ENCODE data around the gene CST9. TPM values are rescaled to one million over a fixed set of nuclear protein-coding genes. Genes with fewer than 3 reads are reported as not detected.

Gene CST9
- total RNA-seq, 2 donors from 2014 or later: not detected

- whole genome bisulfite sequencing: 91% methylated on average over 5 of the region's 5 CpGs
- intact Hi-C loops (cut with DNase I): no loop called here
- TF ChIP-seq POLR2AphosphoS5 (IDR thresholded peaks at IDR 0.05): no peak
- no peak for TF ChIP-seq POLR2A (IDR thresholded peaks at IDR 0.05)
- no peak for TF ChIP-seq CTCF (IDR thresholded peaks at IDR 0.05)
- H3K9me3 ChIP-seq: no peaks in the 10 kb centered on the region
- no peak for DNase-seq (ENCODE audit: low spot score)
- no peak overlapping the region for H3K4me3 ChIP-seq
- no peaks in the 10 kb centered on the region for H3K4me1 ChIP-seq (replicated peaks)
- no peaks in the 10 kb centered on the region for H3K36me3 ChIP-seq
- no peaks in the 10 kb centered on the region for H3K27me3 ChIP-seq (replicated peaks; ENCODE audit: insufficient read depth)
- H3K27ac ChIP-seq: no peak overlapping the region
Measured at GRCh38 chr20:23614163-23614562, 8.4 kb upstream of the CST9 start.

- no peak overlapping the region for H3K27ac ChIP-seq
Measured at GRCh38 chr20:23613676-23614075, 8.0 kb upstream of the CST9 start.

GRCh38 chr20:23612396-23612795, 6.7 kb upstream of the CST9 start:
- Histone ChIP-seq H3K4me1 (replicated peaks) (no peaks in the 10 kb centered on the region), H3K9me3 (no peaks in the 10 kb centered on the region), H3K36me3 (no peaks in the 10 kb centered on the region), H3K27me3 (replicated peaks; ENCODE audit: insufficient read depth) (no peaks in the 10 kb centered on the region), H3K27ac (no peak overlapping the region), H3K4me3 (no peak overlapping the region)
- TF ChIP-seq POLR2AphosphoS5 (IDR thresholded peaks at IDR 0.05): no peak
- no peak for TF ChIP-seq POLR2A (IDR thresholded peaks at IDR 0.05)
- no peak for TF ChIP-seq CTCF (IDR thresholded peaks at IDR 0.05)
- DNase-seq (ENCODE audit: low spot score): no peak
- intact Hi-C loops (cut with DNase I): no loop called here
- WGBS: 53% methylated on average over 2 of the region's 2 CpGs

More at GRCh38 chr20:23613676-23614075, 8.0 kb upstream of the CST9 start:
- H3K27me3 ChIP-seq (replicated peaks; ENCODE audit: insufficient read depth): no peaks in the 10 kb centered on the region
- no peak for DNase-seq (ENCODE audit: low spot score)
- no peaks in the 10 kb centered on the region for H3K36me3 ChIP-seq
- H3K9me3 ChIP-seq: no peaks in the 10 kb centered on the region
- intact Hi-C loops (cut with DNase I): no loop called here
- no peaks in the 10 kb centered on the region for H3K4me1 ChIP-seq (replicated peaks)
- TF ChIP-seq CTCF (IDR thresholded peaks at IDR 0.05) (no peak), POLR2AphosphoS5 (IDR thresholded peaks at IDR 0.05) (no peak)
- H3K4me3 ChIP-seq: no peak overlapping the region

GRCh38 chr20:23609486-23610109, 3.9 kb upstream of the CST9 start:
- intact Hi-C loops (cut with DNase I): loop anchor here (5.0 kb wide), 3 partner anchors 167 to 262 kb away; partner anchors contain the start of gene GZF1
- WGBS: 93% methylated on average over 5 of the region's 5 CpGs
- DNase-seq (ENCODE audit: low spot score): no peak

More at GRCh38 chr20:23609486-23610109, 3.9 kb upstream of the CST9 start:
- no peaks in the 10 kb centered on the region for H3K27me3 ChIP-seq (replicated peaks; ENCODE audit: insufficient read depth)
- no peaks in the 10 kb centered on the region for H3K4me1 ChIP-seq (replicated peaks)
- no peaks in the 10 kb centered on the region for H3K9me3 ChIP-seq
- H3K36me3 ChIP-seq: no peaks in the 10 kb centered on the region
- H3K4me3 ChIP-seq: no peak overlapping the region
- no peak for TF ChIP-seq POLR2AphosphoS5 (IDR thresholded peaks at IDR 0.05)
- no peak for TF ChIP-seq CTCF (IDR thresholded peaks at IDR 0.05)
- TF ChIP-seq POLR2A (IDR thresholded peaks at IDR 0.05): no peak
- H3K27ac ChIP-seq: no peak overlapping the region
